Measurements from ENCODE around the gene TM2D1. TPM values are rescaled to one million over a fixed set of nuclear protein-coding genes. Genes with fewer than 3 reads are reported as not detected.

TM2D1 gene
- 48.6 TPM for total RNA-seq

- Histone ChIP-seq H3K27ac (peak within 1 kb of the TSS; percentile 90), H3K27me3 (no peaks in the 10 kb centered on the region), H3K9me3 (no peaks in the 10 kb centered on the region), H3K4me3 (peak within 1 kb of the TSS; percentile 76 to 93), H3K36me3 (no peaks in the 10 kb centered on the region), H3K4me1 (peaks cover 19% of the 10 kb centered on the region)
- intact Hi-C loops (cut with DNase I), result no loop called here
- DNase-seq (ENCODE audit: extremely low spot score in 2 of 2), result peak in 1 of 2 donors; percentile 93
- TF ChIP-seq POLR2AphosphoS5 (IDR thresholded peaks at IDR 0.05; ENCODE audit: insufficient read depth in 1 of 2, low read depth in 1 of 2) (peak; percentile 93 to 95), CTCF (IDR thresholded peaks at IDR 0.05) (no peak), POLR2A (IDR thresholded peaks at IDR 0.05) (peak in 1 of 2 donors; percentile 64)
Observed at GRCh38 chr1:61724813-61725694, at the start of gene TM2D1. TM2D1 (minus strand) TSS chr1:61725141; CDS start chr1:61725120, 21 bp downstream.

- no peaks in the 10 kb centered on the region for H3K27me3 ChIP-seq
- no peak overlapping the region for H3K4me3 ChIP-seq
- TF ChIP-seq CTCF (IDR thresholded peaks at IDR 0.05), result no peak
- no peak for TF ChIP-seq POLR2AphosphoS5 (IDR thresholded peaks at IDR 0.05; ENCODE audit: insufficient read depth in 1 of 2, low read depth in 1 of 2)
- no peak for TF ChIP-seq POLR2A (IDR thresholded peaks at IDR 0.05)
- intact Hi-C loops (cut with DNase I), result no loop called here
- H3K4me1 ChIP-seq, result no peaks in the 10 kb centered on the region
- peaks cover 0 to 14% of the 10 kb centered on the region in 2 donors for H3K36me3 ChIP-seq
- H3K9me3 ChIP-seq, result no peaks in the 10 kb centered on the region
- DNase-seq (ENCODE audit: extremely low spot score in 2 of 2), result no peak
- H3K27ac ChIP-seq, result no peak overlapping the region
Observed at GRCh38 chr1:61770131-61770530, 45.2 kb upstream of the TM2D1 start.

GRCh38 chr1:61757950-61758349 lies 33.0 kb upstream of the TM2D1 start:
- Histone ChIP-seq H3K9me3 (no peaks in the 10 kb centered on the region), H3K4me3 (no peak overlapping the region), H3K27ac (no peak overlapping the region), H3K36me3 (no peaks in the 10 kb centered on the region), H3K27me3 (no peaks in the 10 kb centered on the region), H3K4me1 (peaks cover 7% of the 10 kb centered on the region)
- no peak for TF ChIP-seq POLR2A (IDR thresholded peaks at IDR 0.05)
- TF ChIP-seq POLR2AphosphoS5 (IDR thresholded peaks at IDR 0.05; ENCODE audit: insufficient read depth in 1 of 2, low read depth in 1 of 2), result no peak
- TF ChIP-seq CTCF (IDR thresholded peaks at IDR 0.05), result no peak
- intact Hi-C loops (cut with DNase I), result no loop called here
- no peak for DNase-seq (ENCODE audit: extremely low spot score in 2 of 2)

GRCh38 chr1:61756773-61757172 lies 31.8 kb upstream of the TM2D1 start:
- Histone ChIP-seq H3K9me3 (no peaks in the 10 kb centered on the region), H3K36me3 (no peaks in the 10 kb centered on the region), H3K4me3 (no peak overlapping the region), H3K4me1 (peaks cover 7% of the 10 kb centered on the region), H3K27ac (no peak overlapping the region), H3K27me3 (no peaks in the 10 kb centered on the region)
- intact Hi-C loops (cut with DNase I), result no loop called here
- no peak for TF ChIP-seq POLR2A (IDR thresholded peaks at IDR 0.05)
- TF ChIP-seq CTCF (IDR thresholded peaks at IDR 0.05), result no peak
- TF ChIP-seq POLR2AphosphoS5 (IDR thresholded peaks at IDR 0.05; ENCODE audit: insufficient read depth in 1 of 2, low read depth in 1 of 2), result no peak
- DNase-seq (ENCODE audit: extremely low spot score in 2 of 2), result no peak

- peaks cover 7% of the 10 kb centered on the region for H3K4me1 ChIP-seq
- intact Hi-C loops (cut with DNase I), result no loop called here
- H3K27me3 ChIP-seq, result no peaks in the 10 kb centered on the region
- DNase-seq (ENCODE audit: extremely low spot score in 2 of 2), result peak in 1 of 2 donors; percentile 11
- H3K27ac ChIP-seq, result no peak overlapping the region
- H3K4me3 ChIP-seq, result no peak overlapping the region
- H3K9me3 ChIP-seq, result no peaks in the 10 kb centered on the region
- no peak for TF ChIP-seq CTCF (IDR thresholded peaks at IDR 0.05)
- TF ChIP-seq POLR2A (IDR thresholded peaks at IDR 0.05), result no peak
- TF ChIP-seq POLR2AphosphoS5 (IDR thresholded peaks at IDR 0.05; ENCODE audit: insufficient read depth in 1 of 2, low read depth in 1 of 2), result no peak
- no peaks in the 10 kb centered on the region for H3K36me3 ChIP-seq
Observed at GRCh38 chr1:61754545-61754944, 29.6 kb upstream of the TM2D1 start.

Measured in vagina (tissue), 2 donors.